ENCODE results near the gene JSRP1. TPM values are rescaled to one million over a fixed set of nuclear protein-coding genes. Genes with fewer than 3 reads are reported as not detected.

The JSRP1 gene
- total RNA-seq, 2 experiments from 2014 or later = 0.56 to 0.58 TPM

GRCh38 chr19:2294687-2295335 lies 38.6 kb upstream of the JSRP1 start:
- ATAC-seq (ENCODE audit: poor library complexity) = no peak
- no peak overlapping the region for H3K4me3 ChIP-seq (ENCODE audit: low read length)
- Mint-ChIP-seq H3K9me3 (no peaks in the 10 kb centered on the region), H3K4me1 (ENCODE audit: low read depth) (peaks cover 9% of the 10 kb centered on the region), H3K27ac (peak overlapping the region; percentile 59), H3K27me3 (no peaks in the 10 kb centered on the region), H3K4me3 (peak overlapping the region; percentile 38), H3K36me3 (ENCODE audit: low read depth) (peaks cover 22% of the 10 kb centered on the region)
- no peak overlapping the region for H3K27ac ChIP-seq (ENCODE audit: low read depth in 1 of 2, low read length in 2 of 2)
- no peaks in the 10 kb centered on the region for H3K9me3 ChIP-seq (ENCODE audit: control insufficient read depth in 1 of 2, insufficient read depth in 1 of 2, low read length in 2 of 2)
- TF ChIP-seq, protein P1, sequence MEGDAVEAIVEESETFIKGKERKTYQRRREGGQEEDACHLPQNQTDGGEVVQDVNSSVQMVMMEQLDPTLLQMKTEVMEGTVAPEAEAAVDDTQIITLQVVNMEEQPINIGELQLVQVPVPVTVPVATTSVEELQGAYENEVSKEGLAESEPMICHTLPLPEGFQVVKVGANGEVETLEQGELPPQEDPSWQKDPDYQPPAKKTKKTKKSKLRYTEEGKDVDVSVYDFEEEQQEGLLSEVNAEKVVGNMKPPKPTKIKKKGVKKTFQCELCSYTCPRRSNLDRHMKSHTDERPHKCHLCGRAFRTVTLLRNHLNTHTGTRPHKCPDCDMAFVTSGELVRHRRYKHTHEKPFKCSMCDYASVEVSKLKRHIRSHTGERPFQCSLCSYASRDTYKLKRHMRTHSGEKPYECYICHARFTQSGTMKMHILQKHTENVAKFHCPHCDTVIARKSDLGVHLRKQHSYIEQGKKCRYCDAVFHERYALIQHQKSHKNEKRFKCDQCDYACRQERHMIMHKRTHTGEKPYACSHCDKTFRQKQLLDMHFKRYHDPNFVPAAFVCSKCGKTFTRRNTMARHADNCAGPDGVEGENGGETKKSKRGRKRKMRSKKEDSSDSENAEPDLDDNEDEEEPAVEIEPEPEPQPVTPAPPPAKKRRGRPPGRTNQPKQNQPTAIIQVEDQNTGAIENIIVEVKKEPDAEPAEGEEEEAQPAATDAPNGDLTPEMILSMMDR (IDR thresholded peaks at IDR 0.05) = no peak
- DNase-seq = peak in 1 of 14 experiments; percentile 23
- CTCF ChIA-PET = no interaction called here
- peaks cover 20% of the 10 kb centered on the region for H3K4me1 ChIP-seq (ENCODE audit: insufficient read depth, low read length)
- POLR2A ChIA-PET = interaction anchor here (0.8 to 1.1 kb wide), 3 partner anchors 9 to 37 kb away, joined by 3 to 5 read pairs (median 3); no protein-coding TSS in a partner anchor
- H3K27me3 ChIP-seq (ENCODE audit: control insufficient read depth in 1 of 2, insufficient read depth in 2 of 2, low read length in 2 of 2) = no peaks in the 10 kb centered on the region
- intact Hi-C loops (cut with DNase I, micrococcal nuclease) = loop anchor here in 1 of 2 experiments (5.0 kb wide), 1 partner anchor 32 kb away; the partner anchor contains the start of genes LSM7 and SPPL2B
- peaks cover 10% of the 10 kb centered on the region for H3K36me3 ChIP-seq (ENCODE audit: insufficient read depth, low read length)

DNA sequence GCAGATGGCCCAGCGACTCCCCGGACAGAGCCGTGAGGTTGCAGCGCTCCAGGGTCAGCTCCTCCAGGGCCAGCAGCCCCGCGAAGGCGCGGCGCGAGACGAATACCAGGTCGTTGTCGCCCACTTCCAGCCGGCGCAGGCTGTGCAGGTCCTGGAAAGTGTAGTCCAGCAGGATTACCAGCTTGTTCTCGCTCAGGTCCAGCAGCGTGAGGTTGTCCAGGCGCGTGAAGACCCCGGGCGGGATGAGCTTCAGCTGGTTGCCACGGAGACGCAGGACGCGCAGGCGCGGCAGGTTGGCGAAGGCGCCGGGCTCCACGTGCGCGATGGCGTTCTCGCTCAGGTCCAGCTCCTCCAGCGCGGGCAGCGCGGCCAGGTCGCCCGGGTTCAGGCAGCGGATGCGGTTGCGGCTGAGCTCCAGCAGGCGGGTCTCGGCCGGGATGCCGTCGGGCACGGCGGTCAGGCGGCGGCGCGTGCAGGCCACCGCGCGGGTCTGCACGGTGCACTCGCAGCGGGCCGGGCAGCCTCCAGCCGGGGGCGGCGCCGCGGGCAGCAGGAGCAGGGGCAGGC lies 35.1 kb upstream of the JSRP1 start:
- Histone ChIP-seq H3K27ac (ENCODE audit: low read depth in 1 of 2, low read length in 2 of 2) (no peak overlapping the region), H3K36me3 (ENCODE audit: insufficient read depth, low read length) (peaks cover 10% of the 10 kb centered on the region), H3K27me3 (ENCODE audit: control insufficient read depth in 1 of 2, insufficient read depth in 2 of 2, low read length in 2 of 2) (no peaks in the 10 kb centered on the region), H3K4me1 (ENCODE audit: insufficient read depth, low read length) (peaks cover 46% of the 10 kb centered on the region), H3K4me3 (ENCODE audit: low read length) (peak overlapping the region; percentile 69), H3K9me3 (ENCODE audit: control insufficient read depth in 1 of 2, insufficient read depth in 1 of 2, low read length in 2 of 2) (no peaks in the 10 kb centered on the region)
- Mint-ChIP-seq H3K4me3 (no peak overlapping the region), H3K9me3 (no peaks in the 10 kb centered on the region), H3K27me3 (no peaks in the 10 kb centered on the region), H3K4me1 (ENCODE audit: low read depth) (peaks cover 26% of the 10 kb centered on the region), H3K36me3 (ENCODE audit: low read depth) (peaks cover 26% of the 10 kb centered on the region), H3K27ac (no peak overlapping the region)
- ChIA-PET POLR2A (interaction anchor here (0.6 to 2.2 kb wide), 5 partner anchors 9 to 118 kb away, joined by 3 to 7 read pairs (median 5); partner anchors contain the start of gene PEAK3), CTCF (no interaction called here)
- ATAC-seq (ENCODE audit: poor library complexity) = no peak
- TF ChIP-seq, protein P1 (IDR thresholded peaks at IDR 0.05) = no peak
- intact Hi-C loops (cut with DNase I, micrococcal nuclease) = loop anchor here in 1 of 2 experiments (5.0 kb wide), 1 partner anchor 36 kb away; the partner anchor contains the start of genes LSM7 and SPPL2B
- peak in 1 of 14 experiments; percentile 40 for DNase-seq

GRCh38 chr19:2290441-2291184 lies 34.4 kb upstream of the JSRP1 start:
- Histone ChIP-seq H3K36me3 (ENCODE audit: insufficient read depth, low read length) (peaks cover 10% of the 10 kb centered on the region), H3K27me3 (ENCODE audit: control insufficient read depth in 1 of 2, insufficient read depth in 2 of 2, low read length in 2 of 2) (no peaks in the 10 kb centered on the region), H3K4me1 (ENCODE audit: insufficient read depth, low read length) (peaks cover 46% of the 10 kb centered on the region), H3K4me3 (ENCODE audit: low read length) (peak overlapping the region; percentile 69), H3K9me3 (ENCODE audit: control insufficient read depth in 1 of 2, insufficient read depth in 1 of 2, low read length in 2 of 2) (no peaks in the 10 kb centered on the region), H3K27ac (ENCODE audit: low read depth in 1 of 2, low read length in 2 of 2) (no peak overlapping the region)
- intact Hi-C loops (cut with DNase I, micrococcal nuclease) = loop anchor here in 1 of 2 experiments (5.0 kb wide), 1 partner anchor 37 kb away; the partner anchor contains the start of genes LSM7 and SPPL2B
- TF ChIP-seq, protein P1 (IDR thresholded peaks at IDR 0.05) = no peak
- DNase-seq (peak in 4 of 14 experiments; percentile 20 to 59 (median 48)), ATAC-seq (ENCODE audit: poor library complexity) (peak; percentile 19)
- H3K27ac Mint-ChIP-seq = peak overlapping the region; percentile 53
- peaks cover 26% of the 10 kb centered on the region for H3K4me1 Mint-ChIP-seq (ENCODE audit: low read depth)
- H3K4me3 Mint-ChIP-seq = peak overlapping the region; percentile 82
- peaks cover 26% of the 10 kb centered on the region for H3K36me3 Mint-ChIP-seq (ENCODE audit: low read depth)
- H3K9me3 Mint-ChIP-seq = no peaks in the 10 kb centered on the region
- POLR2A ChIA-PET = interaction anchor here (0.6 to 2.2 kb wide), 4 partner anchors 8 to 32 kb away, joined by 3 to 7 read pairs (median 6); partner anchors contain the start of gene PEAK3
- CTCF ChIA-PET = no interaction called here
- no peaks in the 10 kb centered on the region for H3K27me3 Mint-ChIP-seq

Measured in CD4-positive, alpha-beta T cell (primary cell).